ENCODE results near the gene ZSWIM6.
A peak's percentile ranks its signal among the peaks of the same experiment; 100 is the strongest.

The ZSWIM6 gene

GRCh38 chr5:61307611-61308010 is 24.4 kb upstream of the ZSWIM6 start:
- DNase-seq, result no peak

- no peak for DNase-seq
Measured at GRCh38 chr5:61308712-61309111, 23.3 kb upstream of the ZSWIM6 start.

GRCh38 chr5:61309115-61309514 is 22.9 kb upstream of the ZSWIM6 start:
- no peak for DNase-seq

GRCh38 chr5:61311056-61311610 is 20.9 kb upstream of the ZSWIM6 start:
- DNase-seq, result no peak

- DNase-seq, result no peak
Measured at GRCh38 chr5:61311836-61312808, 19.9 kb upstream of the ZSWIM6 start.

GRCh38 chr5:61313960-61314681 is 17.9 kb upstream of the ZSWIM6 start:
- no peak for DNase-seq

GRCh38 chr5:61318376-61318775 is 13.7 kb upstream of the ZSWIM6 start:
- DNase-seq, result no peak

- no peak for DNase-seq
Measured at GRCh38 chr5:61319388-61320146, 12.5 kb upstream of the ZSWIM6 start.

GRCh38 chr5:61320860-61321259 is 11.2 kb upstream of the ZSWIM6 start:
- DNase-seq, result no peak

GRCh38 chr5:61321669-61322068 is 10.4 kb upstream of the ZSWIM6 start:
- DNase-seq, result no peak

GRCh38 chr5:61322738-61323725 is 9.0 kb upstream of the ZSWIM6 start:
- no peak for DNase-seq

- peak in 1 of 2 experiments; percentile 19 for DNase-seq
Measured at GRCh38 chr5:61327760-61328753, 4.0 kb upstream of the ZSWIM6 start.

GRCh38 chr5:61328791-61329549 is 3.1 kb upstream of the ZSWIM6 start:
- DNase-seq, result no peak

- no peak for DNase-seq
Measured at GRCh38 chr5:61329550-61330128, 2.4 kb upstream of the ZSWIM6 start.

GRCh38 chr5:61330341-61330844 is 1.7 kb upstream of the ZSWIM6 start:
- peak; percentile 8 to 26 for DNase-seq

GRCh38 chr5:61330845-61331406 is 1.1 kb upstream of the ZSWIM6 start:
- DNase-seq, result peak; percentile 65 to 70

GRCh38 chr5:61332358-61332749 is 296 bp downstream of the ZSWIM6 start:
- peak; percentile 41 to 43 for DNase-seq

GRCh38 chr5:61332851-61333320 is 828 bp downstream of the ZSWIM6 start:
- DNase-seq, result peak in 1 of 2 experiments; percentile 35
